Measurements from ENCODE around the gene MEF2B. TPM values are rescaled to one million over a fixed set of nuclear protein-coding genes. Genes with fewer than 3 reads are reported as not detected.

The MEF2B gene
- total and polyA plus RNA-seq, 2 donors (not counting 1 experiment from before 2014, with no cell fraction given): 0.33 to 0.35 TPM

DNA sequence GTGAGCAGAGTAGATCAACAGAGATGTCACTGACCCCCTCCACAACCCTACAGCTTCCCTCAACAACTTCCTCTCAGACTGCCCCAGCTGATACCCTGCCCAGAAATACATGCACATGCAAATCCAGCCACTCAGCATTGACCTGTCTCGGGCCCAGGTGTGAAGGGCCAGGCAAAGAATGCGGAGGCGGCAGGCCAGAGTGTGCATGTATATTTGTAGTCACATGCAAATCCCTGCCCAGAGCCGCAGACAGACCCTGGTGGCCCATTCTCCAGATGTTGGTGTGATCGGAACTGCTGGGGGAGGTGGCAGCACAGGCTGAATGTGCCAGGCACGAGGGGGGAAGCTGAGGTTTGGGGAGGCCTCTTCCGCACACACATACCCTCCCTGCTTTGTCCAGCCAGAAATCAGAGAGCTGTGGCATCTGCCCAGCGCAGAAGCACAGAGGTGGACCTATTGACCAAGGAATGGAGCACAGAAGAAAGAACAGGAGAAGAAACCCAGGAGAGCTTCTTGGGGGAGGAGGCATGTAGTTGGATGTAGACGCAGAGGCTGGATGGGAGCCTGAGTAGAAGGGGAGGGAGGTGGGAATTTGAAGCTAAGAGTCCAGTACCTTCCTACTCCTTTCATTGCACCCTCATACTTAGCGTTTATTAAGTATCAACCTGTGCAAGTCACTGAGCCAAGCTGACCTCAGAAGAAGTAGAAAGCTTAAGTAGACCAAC is 14.4 kb downstream of the MEF2B start:
- no peak for DNase-seq (ENCODE audit: low read depth in 2 of 2)
- Histone ChIP-seq H3K9me3 (ENCODE audit: control insufficient read depth, insufficient read depth, low read depth, low read length) (no peaks in the 10 kb centered on the region), H3K4me2 (ENCODE audit: extremely low read depth, insufficient read depth, low read length) (no peak overlapping the region), H3K36me3 (ENCODE audit: control insufficient read depth, insufficient read depth, low read length) (no peaks in the 10 kb centered on the region), H3K4me3 (replicated peaks in 1 of 4; ENCODE audit: control extremely low read depth in 1 of 4, insufficient read depth in 1 of 4, low read depth in 3 of 4, low read length in 4 of 4) (no peak overlapping the region), H3K9ac (ENCODE audit: insufficient read depth, low read length) (no peak overlapping the region), H3K27ac (ENCODE audit: insufficient read depth, low read length) (no peak overlapping the region), H3K4me1 (ENCODE audit: control insufficient read depth, extremely low read depth, insufficient read depth, low read length) (no peaks in the 10 kb centered on the region), H3K27me3 (ENCODE audit: control insufficient read depth, insufficient read depth, low read length) (no peaks in the 10 kb centered on the region), H4K20me1 (ENCODE audit: control insufficient read depth, extremely low read depth, insufficient read depth, low read length) (no peaks in the 10 kb centered on the region), H3K79me2 (ENCODE audit: control insufficient read depth, insufficient read depth, low read length) (no peaks in the 10 kb centered on the region), H2AFZ (ENCODE audit: low read length) (no peak overlapping the region)
- no peak for TF ChIP-seq EZH2 (IDR thresholded peaks at IDR 0.05; ENCODE audit: low read length, missing control alignments)
- TF ChIP-seq, protein P1, sequence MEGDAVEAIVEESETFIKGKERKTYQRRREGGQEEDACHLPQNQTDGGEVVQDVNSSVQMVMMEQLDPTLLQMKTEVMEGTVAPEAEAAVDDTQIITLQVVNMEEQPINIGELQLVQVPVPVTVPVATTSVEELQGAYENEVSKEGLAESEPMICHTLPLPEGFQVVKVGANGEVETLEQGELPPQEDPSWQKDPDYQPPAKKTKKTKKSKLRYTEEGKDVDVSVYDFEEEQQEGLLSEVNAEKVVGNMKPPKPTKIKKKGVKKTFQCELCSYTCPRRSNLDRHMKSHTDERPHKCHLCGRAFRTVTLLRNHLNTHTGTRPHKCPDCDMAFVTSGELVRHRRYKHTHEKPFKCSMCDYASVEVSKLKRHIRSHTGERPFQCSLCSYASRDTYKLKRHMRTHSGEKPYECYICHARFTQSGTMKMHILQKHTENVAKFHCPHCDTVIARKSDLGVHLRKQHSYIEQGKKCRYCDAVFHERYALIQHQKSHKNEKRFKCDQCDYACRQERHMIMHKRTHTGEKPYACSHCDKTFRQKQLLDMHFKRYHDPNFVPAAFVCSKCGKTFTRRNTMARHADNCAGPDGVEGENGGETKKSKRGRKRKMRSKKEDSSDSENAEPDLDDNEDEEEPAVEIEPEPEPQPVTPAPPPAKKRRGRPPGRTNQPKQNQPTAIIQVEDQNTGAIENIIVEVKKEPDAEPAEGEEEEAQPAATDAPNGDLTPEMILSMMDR (conservative IDR thresholded peaks at IDR 0.05 in 1 of 2, IDR thresholded peaks at IDR 0.05 in 1 of 2; ENCODE audit: low read depth in 1 of 2, low read length in 2 of 2): no peak

DNA sequence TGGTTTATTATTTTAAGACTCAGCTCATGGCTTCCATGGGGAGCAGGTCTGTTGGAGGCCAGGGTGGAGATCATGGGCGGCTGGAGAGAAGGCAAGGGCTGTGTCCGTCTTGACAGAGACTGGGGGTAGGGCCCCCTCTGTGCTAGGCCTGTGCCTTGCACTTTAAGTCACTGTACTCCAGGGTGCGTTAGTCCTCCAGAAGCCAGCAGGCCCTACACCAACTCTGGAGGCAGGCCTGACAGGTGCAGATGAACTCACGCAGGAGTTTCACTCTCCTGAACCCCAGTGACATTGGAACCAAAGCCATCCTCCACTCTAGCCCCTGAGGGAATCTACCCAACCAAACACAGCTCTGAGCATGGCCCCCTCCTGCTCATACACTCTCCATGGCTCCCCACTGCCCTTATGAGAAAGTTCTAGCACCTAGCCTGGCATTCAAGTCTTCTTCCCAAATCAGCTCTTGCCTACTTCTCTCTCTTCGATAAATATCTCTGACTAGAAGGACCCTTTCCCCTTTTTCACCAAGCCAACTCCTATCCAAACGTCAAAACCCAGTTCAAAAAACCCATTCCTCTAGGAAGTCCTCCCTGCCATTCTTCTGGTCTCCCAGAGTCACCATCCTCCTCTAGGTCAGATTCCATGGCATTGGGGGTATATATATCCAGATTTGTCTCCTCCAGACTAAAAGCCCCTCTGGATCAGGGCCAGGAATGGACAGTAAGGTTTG is 15.1 kb downstream of the MEF2B start:
- TF ChIP-seq, protein P1 (conservative IDR thresholded peaks at IDR 0.05 in 1 of 2, IDR thresholded peaks at IDR 0.05 in 1 of 2; ENCODE audit: low read depth in 1 of 2, low read length in 2 of 2): no peak
- no peak for TF ChIP-seq EZH2 (IDR thresholded peaks at IDR 0.05; ENCODE audit: low read length, missing control alignments)
- Histone ChIP-seq H3K4me3 (replicated peaks in 1 of 4; ENCODE audit: control extremely low read depth in 1 of 4, insufficient read depth in 1 of 4, low read depth in 3 of 4, low read length in 4 of 4) (no peak overlapping the region), H2AFZ (ENCODE audit: low read length) (no peak overlapping the region), H3K27me3 (ENCODE audit: control insufficient read depth, insufficient read depth, low read length) (no peaks in the 10 kb centered on the region), H3K4me2 (ENCODE audit: extremely low read depth, insufficient read depth, low read length) (no peak overlapping the region), H3K27ac (ENCODE audit: insufficient read depth, low read length) (no peak overlapping the region), H3K36me3 (ENCODE audit: control insufficient read depth, insufficient read depth, low read length) (no peaks in the 10 kb centered on the region), H3K9ac (ENCODE audit: insufficient read depth, low read length) (no peak overlapping the region), H3K4me1 (ENCODE audit: control insufficient read depth, extremely low read depth, insufficient read depth, low read length) (no peaks in the 10 kb centered on the region), H3K79me2 (ENCODE audit: control insufficient read depth, insufficient read depth, low read length) (no peaks in the 10 kb centered on the region), H4K20me1 (ENCODE audit: control insufficient read depth, extremely low read depth, insufficient read depth, low read length) (no peaks in the 10 kb centered on the region), H3K9me3 (ENCODE audit: control insufficient read depth, insufficient read depth, low read depth, low read length) (no peaks in the 10 kb centered on the region)
- no peak for DNase-seq (ENCODE audit: low read depth in 2 of 2)

DNA sequence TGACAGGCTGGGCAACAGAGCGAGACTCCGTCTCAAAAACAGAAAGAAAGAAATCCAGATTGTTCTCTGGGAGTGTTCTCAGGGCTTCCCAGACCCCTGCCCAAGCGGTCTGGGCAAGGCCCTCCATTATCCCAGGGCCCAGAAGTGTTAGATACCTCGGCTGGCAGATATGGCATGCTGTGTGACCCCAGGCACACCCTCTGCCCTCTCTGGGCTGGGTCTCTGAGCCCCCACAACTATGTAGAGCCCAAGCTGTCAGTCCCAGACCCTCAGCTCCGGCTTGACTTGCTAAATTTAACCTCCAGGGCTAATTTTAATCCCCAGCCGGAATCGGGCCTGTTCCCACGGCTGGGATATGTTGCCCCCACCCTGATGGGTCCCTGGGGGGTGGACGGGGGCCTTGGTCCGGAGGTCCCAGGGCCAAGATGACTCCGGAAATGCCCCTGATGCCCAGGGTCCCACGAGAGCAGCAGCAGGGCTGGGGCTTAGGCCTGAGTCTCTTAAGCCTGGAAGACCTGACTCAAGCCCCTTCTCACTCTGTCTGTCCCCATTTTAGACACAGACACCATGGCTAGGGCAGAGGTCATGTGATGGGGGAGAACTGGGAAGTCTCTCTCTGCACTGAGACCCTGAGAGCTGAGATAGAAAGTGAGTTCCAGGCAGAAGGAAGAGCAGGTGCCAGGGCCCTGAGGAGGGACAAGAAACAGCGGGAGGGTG is 17.2 kb downstream of the MEF2B start:
- no peaks in the 10 kb centered on the region for H3K27me3 ChIP-seq (ENCODE audit: control insufficient read depth, insufficient read depth, low read length)
- TF ChIP-seq EZH2 (IDR thresholded peaks at IDR 0.05; ENCODE audit: low read length, missing control alignments): no peak
- TF ChIP-seq, protein P1 (conservative IDR thresholded peaks at IDR 0.05 in 1 of 2, IDR thresholded peaks at IDR 0.05 in 1 of 2; ENCODE audit: low read depth in 1 of 2, low read length in 2 of 2): no peak
- no peaks in the 10 kb centered on the region for H3K79me2 ChIP-seq (ENCODE audit: control insufficient read depth, insufficient read depth, low read length)
- H3K4me3 ChIP-seq (replicated peaks in 1 of 4; ENCODE audit: control extremely low read depth in 1 of 4, insufficient read depth in 1 of 4, low read depth in 3 of 4, low read length in 4 of 4): no peak overlapping the region
- H3K4me2 ChIP-seq (ENCODE audit: extremely low read depth, insufficient read depth, low read length): no peak overlapping the region
- H3K9me3 ChIP-seq (ENCODE audit: control insufficient read depth, insufficient read depth, low read depth, low read length): no peaks in the 10 kb centered on the region
- no peak overlapping the region for H3K9ac ChIP-seq (ENCODE audit: insufficient read depth, low read length)
- no peak overlapping the region for H2AFZ ChIP-seq (ENCODE audit: low read length)
- no peaks in the 10 kb centered on the region for H3K4me1 ChIP-seq (ENCODE audit: control insufficient read depth, extremely low read depth, insufficient read depth, low read length)
- no peak for DNase-seq (ENCODE audit: low read depth in 2 of 2)
- H3K27ac ChIP-seq (ENCODE audit: insufficient read depth, low read length): no peak overlapping the region
- no peaks in the 10 kb centered on the region for H3K36me3 ChIP-seq (ENCODE audit: control insufficient read depth, insufficient read depth, low read length)
- no peaks in the 10 kb centered on the region for H4K20me1 ChIP-seq (ENCODE audit: control insufficient read depth, extremely low read depth, insufficient read depth, low read length)
